SK-N-DZ (cell line): ENCODE results near the gene MT1E. TPM values are rescaled to one million over a fixed set of nuclear protein-coding genes. Genes with fewer than 3 reads are reported as not detected.
"Not testable (repeated sequence)": the region's sequence is repeated elsewhere in the genome, so short reads cannot be mapped to it uniquely, and the experiment has no call there.

Source experiments
- DNase-seq: peaks from one replicate; pipeline ENCODE4 v3.0.0-alpha.2; 2015; ENCODE audit warnings: low spot score
- polyA plus RNA-seq, 2 experiments: library from polyadenylated mRNA; depleted of rRNA; stranded (reverse); fragments of >200 nt; gene quantifications; 2 replicates each; pipeline ENCODE4 v1.2.3, GENCODE V29; 2014

MT1E gene
- polyA plus RNA-seq (2014; cell fraction: cytosol; rRNA removed) = 0.49 TPM in 1 of 2 replicates, not detected in the other
- polyA plus RNA-seq (2014; cell fraction: nucleus; rRNA removed) = not detected in 2 replicates

- no peak for DNase-seq
These were observed at the start of gene MT1E for GRCh38 chr16:56625140-56625942. TSS of gene MT1E (plus strand) at chr16:56625781. CDS start at chr16:56625852, 71 bp downstream.

DNA sequence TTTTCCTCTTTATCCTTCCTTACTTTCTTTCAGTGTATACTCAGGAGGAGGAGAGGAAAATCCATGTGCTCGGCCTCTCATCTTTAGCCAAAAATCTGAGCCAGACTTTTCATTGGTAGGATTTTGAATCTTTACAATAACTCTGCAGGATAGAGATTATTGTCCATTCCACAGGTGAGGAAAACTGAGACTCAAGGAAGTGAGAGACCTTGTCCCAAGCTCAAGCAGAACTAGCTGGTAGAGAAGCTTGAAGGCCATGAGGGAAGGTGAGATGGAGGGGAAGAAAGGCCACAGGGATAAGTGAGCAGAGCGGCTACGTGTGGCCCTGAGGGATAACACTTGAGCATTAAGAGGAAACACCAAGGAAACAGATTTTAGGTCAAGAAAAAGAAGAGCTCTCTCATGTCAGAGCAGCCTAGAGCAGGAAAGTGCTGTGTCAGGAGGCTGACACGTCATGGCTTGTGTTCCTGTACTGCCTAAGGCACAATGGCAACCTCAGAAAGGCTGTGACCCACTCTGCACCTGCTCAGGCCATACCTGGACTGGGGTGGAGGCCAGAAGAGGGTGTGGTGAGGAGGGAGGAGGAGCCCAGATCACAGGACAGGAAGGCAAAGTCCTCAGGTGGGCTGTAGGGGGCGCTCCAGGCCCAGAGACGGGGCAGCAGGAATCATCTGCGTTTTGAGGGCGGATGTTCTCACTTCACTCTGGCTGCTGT lies 48.8 kb upstream of the MT1E start:
- DNase-seq = no peak

DNA sequence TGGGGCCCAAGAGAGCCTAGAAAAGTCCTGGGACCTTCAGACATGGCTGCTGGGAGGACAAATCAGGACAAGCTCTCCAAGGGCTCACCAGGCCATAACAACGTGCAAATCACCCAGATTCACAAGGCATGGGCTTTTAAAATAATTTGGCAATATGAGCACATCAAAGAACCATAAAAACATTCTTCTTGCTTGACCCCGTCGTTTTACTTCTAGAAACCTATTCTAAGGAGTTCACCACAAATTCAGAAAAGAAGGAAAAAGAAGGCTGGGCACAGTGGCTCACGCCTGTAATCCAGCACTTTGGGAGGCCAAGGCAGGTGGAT lies 48.3 kb upstream of the MT1E start:
- no peak for DNase-seq

- no peak for DNase-seq
These were observed 45.1 kb upstream of the MT1E start for GRCh38 chr16:56580391-56581048.

DNA sequence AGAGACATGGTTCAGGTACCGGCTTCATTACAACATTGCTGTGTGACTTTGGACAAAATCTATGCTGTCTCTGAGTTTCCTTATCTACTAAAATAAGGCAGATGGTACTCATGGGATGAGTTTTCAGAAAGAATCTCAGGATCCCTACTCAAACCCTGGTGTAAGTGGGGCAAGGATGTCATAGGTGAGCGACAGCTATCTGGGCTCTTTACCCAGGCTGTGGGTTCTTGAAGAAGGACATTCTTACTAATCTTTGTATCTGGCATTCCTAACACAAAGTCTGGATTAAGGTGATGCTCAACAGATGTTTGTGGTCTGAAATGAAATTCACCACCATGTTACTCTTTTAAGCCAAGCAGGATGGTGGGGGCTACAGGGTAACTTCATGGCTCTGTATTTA lies 42.7 kb upstream of the MT1E start:
- not testable (repeated sequence) for DNase-seq

DNA sequence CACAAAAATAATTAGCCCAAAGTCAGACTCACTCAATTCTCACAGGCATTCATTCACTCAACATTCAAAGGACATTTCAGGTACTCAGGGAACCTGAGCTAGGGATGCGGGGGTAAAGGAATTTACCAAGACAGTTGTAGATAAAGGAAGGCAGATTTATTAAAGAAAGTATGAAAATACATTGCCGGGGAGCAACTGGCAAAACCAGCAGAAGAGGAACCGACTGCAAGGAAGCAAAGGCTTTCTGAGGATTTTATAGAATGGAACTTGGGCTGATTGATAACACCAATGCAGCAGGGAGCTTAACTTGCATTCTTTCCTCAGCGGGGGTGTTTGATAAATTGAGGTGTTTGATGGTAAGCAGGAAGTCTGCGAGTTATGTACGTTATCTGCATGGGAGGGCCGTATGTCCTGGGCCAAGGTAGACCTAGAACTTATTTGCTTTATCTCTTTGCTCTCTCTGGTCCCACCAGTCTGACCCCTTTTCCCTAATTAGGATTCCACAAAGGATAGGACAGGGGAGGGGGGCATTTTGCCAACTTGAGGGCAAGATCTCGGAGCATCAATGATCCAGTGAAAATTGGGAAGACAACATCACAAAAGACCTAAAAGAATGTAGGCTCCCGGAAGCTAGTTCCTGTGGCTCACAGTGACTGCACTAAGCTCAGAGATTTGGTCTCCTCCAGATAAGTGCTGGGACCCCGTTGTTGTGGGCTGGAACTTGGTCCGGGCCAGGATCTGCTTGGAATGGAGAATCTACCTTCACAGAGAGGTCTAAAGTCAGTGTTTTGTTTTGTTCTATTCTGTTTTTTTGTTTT lies 42.0 kb upstream of the MT1E start:
- DNase-seq = no peak

DNA sequence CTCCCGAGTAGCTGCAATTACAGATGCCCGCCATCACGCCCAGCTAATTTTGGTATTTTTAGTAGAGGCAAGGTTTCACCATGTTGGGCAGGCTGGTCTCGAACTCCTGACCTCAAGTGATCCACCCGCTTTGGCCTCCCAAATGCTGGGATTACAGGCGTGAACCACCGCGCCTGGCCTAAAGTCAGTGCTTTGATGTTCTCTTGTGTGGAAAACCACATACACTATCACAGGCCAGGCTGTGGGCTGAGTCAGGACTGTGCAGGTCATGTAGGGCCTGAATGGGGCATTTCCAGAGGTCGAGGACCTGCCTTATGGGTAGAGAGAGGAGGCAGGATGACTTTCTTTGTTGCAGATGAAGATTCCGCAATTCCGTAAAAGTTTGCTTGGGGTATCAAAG lies 41.3 kb upstream of the MT1E start:
- DNase-seq = no peak

DNA sequence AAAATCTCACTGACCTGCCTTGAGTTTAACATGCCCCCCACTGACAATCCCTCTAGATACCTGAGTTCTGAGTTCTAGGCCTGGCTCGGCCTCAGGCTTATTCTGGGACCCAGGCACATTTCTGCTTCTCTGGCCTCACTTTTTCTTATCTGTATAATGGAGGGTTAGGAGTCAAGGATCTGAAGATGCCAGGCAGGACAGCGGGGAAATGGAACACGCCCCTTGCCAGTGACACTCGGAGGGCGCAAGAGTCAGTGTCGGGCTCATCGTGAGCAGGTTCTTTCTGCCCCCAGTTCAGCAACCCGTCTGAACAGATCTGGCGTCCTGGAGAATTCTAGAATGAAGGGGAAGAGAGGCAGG lies 36.8 kb upstream of the MT1E start:
- DNase-seq = no peak

DNA sequence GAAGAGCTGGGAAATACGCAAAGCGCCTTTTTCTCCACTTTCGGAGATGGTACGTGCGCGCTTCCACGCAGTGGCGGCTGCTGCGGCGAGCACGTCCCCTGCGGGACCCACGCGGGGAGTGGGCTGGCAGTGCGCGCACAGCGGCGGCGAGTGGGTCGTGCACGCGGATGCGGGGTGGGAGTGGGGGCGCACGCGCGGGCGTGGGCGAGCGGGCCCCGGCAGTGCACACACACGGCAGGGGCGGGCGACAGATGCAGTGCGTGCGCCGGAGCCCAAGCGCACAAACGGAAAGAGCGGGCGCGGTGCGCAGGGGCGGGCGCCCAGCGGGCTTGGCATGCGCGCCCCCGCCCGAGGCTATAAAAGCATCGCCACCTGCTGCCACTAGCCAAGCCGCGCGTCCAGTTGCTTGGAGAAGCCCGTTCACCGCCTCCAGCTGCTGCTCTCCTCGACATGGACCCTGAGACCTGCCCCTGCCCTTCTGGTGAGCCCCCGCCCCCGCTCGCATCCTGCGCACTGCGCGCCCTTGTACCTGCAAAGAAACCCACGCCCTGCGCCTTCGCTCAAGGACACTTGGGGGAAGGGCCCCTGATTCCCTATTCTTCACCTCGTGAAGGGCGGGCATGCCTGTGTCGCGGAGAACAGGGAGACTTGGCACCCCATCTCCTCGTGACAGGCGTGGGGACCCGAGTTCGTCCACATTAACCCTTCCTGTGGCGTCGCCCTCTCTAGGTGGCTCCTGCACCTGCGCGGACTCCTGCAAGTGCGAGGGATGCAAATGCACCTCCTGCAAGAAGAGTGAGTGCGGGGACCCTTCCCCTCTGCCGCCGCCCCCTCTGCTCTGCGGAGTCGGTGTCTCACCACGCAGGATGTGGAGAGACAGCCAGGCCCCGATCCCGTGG lies 36.2 kb upstream of the MT1E start, which contains the start of gene MT3:
TSS of gene MT3 (plus strand) at position 388 of the 899 bp plus-strand sequence. CDS start at position 451, 63 bp downstream.
- no peak for DNase-seq

DNA sequence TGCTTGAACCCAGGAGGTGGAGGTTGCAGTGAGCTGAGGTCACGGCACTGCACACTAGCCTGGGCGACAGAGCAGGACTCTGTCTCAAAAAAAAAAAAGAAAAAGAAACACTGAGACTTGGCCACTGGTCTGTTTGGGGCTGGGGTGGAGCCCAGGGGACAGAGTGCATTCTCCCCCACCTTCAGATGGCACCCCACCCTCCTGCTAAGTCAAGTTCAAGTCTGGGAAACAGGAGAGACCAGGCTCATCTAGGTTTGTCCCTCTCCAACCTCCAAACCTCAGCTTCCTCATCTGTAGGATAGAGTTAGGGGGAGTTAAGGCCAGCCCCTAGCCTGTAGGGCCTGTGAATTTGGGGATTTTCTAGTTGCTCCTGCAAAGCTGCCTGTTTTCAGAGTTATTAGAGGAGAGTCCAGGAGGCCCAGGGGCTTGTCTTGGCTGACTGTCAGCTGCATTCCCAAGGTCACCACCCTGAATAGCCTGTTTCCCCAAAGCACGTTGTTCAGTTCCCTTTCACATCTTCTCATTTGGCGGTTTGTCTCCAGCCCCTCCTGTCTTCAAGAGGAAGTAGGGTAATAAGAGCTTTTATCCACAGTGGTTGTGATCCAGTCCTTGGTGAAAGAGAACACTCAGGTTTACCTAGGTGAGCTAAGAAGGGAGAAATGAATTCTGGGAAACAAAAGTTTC lies 34.1 kb upstream of the MT1E start:
- DNase-seq = no peak

DNA sequence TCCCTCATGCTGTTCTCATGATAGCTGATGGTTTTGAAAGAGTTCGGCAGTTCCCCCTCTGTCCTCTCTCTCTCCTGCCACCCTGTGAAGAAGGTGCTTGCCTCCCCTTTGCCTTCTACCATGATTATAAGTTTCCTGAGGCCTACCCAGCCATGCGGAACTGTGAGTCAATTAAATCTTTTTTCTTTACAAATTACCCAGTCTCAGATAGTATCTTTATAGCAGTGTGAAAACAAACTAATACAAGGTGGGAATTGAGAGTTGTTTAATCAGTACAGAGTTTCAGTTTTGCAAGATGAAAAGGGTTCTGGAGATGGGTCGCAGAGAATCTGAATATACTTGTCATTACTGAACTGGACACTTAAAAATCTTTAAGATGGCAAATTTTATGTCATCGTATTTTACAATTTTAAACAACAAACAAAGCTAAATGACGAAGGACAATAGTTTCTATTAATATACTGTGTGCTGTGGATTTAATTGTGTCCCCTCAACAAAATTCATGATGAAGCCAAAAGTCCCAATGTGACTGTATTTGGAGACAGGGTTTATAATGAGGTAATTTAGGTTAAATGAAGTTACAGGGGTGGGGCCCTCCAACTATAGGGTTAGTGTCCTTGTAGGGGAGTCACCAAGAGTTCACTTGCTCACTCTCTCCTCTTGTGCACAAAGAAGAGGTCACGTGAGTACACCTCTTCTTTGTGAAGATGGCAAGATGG lies 31.8 kb upstream of the MT1E start:
- DNase-seq = no peak

GRCh38 chr16:56594292-56594619 lies 31.3 kb upstream of the MT1E start:
- no peak for DNase-seq

GRCh38 chr16:56600398-56600999 lies 25.1 kb upstream of the MT1E start:
- DNase-seq = peak; percentile 33

DNA sequence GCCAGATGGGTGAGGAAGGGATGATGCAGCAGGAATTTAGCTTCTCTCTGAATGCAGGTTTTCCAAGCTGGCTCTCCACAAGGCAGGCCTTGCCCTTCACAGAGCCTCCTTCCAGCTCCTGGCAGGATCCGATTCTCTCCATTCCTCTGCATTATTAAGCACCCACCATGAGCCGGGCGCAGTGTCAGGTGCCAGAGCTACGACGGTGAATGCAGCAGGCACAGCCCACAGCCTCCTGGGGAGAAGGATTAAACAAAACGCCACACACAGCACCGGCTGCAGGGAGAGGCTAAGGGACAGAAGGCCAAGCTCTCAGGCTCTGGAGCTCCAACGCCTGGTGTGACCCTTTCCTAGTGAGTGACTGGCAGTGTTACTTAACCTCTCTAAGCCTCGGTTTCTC lies 24.3 kb upstream of the MT1E start:
- DNase-seq = no peak

GRCh38 chr16:56603589-56603988 lies 22.0 kb upstream of the MT1E start:
- peak; percentile 41 for DNase-seq

- no peak for DNase-seq
These were observed 20.6 kb upstream of the MT1E start for GRCh38 chr16:56604966-56605365.

GRCh38 chr16:56605475-56605874 lies 20.1 kb upstream of the MT1E start:
- DNase-seq = no peak

DNA sequence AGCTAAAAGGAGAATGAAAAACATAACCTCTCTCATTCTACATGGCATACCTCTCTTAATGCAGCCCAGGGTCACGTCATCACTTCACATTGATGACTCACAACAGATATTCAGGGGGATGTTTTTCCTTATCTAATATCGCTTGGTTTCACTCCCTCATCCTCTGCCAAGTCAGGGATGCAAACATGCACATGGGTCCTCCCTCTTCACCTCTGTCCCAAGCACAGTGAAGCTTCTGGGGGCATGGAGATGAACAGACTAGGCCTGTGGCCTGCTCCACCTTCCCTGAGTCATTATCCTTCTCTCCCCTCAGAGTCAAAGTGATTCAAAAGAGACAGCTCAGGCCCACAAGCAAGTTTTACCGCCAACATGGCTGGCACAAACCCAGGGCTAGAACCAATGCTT lies 19.5 kb upstream of the MT1E start:
- no peak for DNase-seq
